GM12878 (cell line): ENCODE measurements around the gene RAB3B. TPM values are rescaled to one million over a fixed set of nuclear protein-coding genes. Genes with fewer than 3 reads are reported as not detected.

Experiments used
- BMI1 ChIP-seq: fragments of 450-650 bp; IDR thresholded peaks from 2 replicates; pipeline ENCODE4 v1.6.1; 2016; ENCODE audit warnings: mild to moderate bottlenecking, moderate library complexity, borderline replicate concordance
- CTCF ChIP-seq, 3 experiments: IDR thresholded peaks in 2 of 3; conservative IDR thresholded peaks in 1 of 3; 2 replicates each; pipeline ENCODE4 v1.5.1; 2011; ENCODE audit warnings: low read depth in 3 of 3, low read length in 3 of 3, mild to moderate bottlenecking in 3 of 3, control low read depth in 2 of 3, moderate library complexity in 2 of 3, inconsistent platforms in 1 of 3, mixed read lengths in 1 of 3; ENCODE audit not compliant: control insufficient read depth in 2 of 3, insufficient read depth in 1 of 3; ENCODE audit errors: extremely low read depth in 1 of 3
- E2F4 ChIP-seq: IDR thresholded peaks from 2 replicates; pipeline ENCODE4 v1.6.1; 2012; ENCODE audit warnings: low read depth, low read length, improper control_type of control experiment
- EP300 ChIP-seq, 2 experiments: fragments of 150-350 bp in 1 of 2; IDR thresholded peaks; 2 replicates each; pipeline ENCODE4 v1.6.1; 2011 to 2012; ENCODE audit warnings: low read depth in 2 of 2, low read length in 2 of 2, borderline replicate concordance in 1 of 2, improper control_type of control experiment in 1 of 2, inconsistent platforms in 1 of 2; ENCODE audit not compliant: control insufficient read depth in 1 of 2
- GATAD2B ChIP-seq: fragments of 450-650 bp; conservative IDR thresholded peaks from 2 replicates; pipeline ENCODE4 v1.6.1; 2017; ENCODE audit warnings: low read depth, mild to moderate bottlenecking, moderate library complexity
- KDM1A ChIP-seq: fragments of 200-600 bp; sonication (generic); IDR thresholded peaks from 2 replicates; pipeline ENCODE4 v1.6.1; 2016; ENCODE audit warnings: borderline replicate concordance
- MAX ChIP-seq: IDR thresholded peaks from 2 replicates; pipeline ENCODE4 v1.6.1; 2012; ENCODE audit warnings: low read depth, low read length, improper control_type of control experiment
- MLLT1 ChIP-seq: fragments of 450-650 bp; IDR thresholded peaks from 2 replicates; pipeline ENCODE4 v1.6.1; 2016; ENCODE audit warnings: mild to moderate bottlenecking
- MTA2 ChIP-seq: fragments of 450-650 bp; IDR thresholded peaks from 2 replicates; pipeline ENCODE4 v1.6.1; 2016; ENCODE audit warnings: low read depth, mild to moderate bottlenecking, moderate library complexity
- NBN ChIP-seq: fragments of 450-650 bp; IDR thresholded peaks from 2 replicates; pipeline ENCODE4 v1.6.1; 2016
- REST ChIP-seq: IDR thresholded peaks from 2 replicates; pipeline ENCODE4 v1.6.1; 2012; ENCODE audit warnings: mild to moderate bottlenecking, low read depth, low read length
- SIN3A ChIP-seq: IDR thresholded peaks from 2 replicates; pipeline ENCODE4 v1.6.1; 2012; ENCODE audit warnings: low read depth, low read length, improper control_type of control experiment
- SP1 ChIP-seq: IDR thresholded peaks from one replicate; pipeline ENCODE4 v1.6.1; 2011; ENCODE audit warnings: low read depth, low read length
- TCF12 ChIP-seq: IDR thresholded peaks from 2 replicates; pipeline ENCODE4 v1.6.1; 2011; ENCODE audit warnings: low read depth, mild to moderate bottlenecking, low read length
- USF1 ChIP-seq: IDR thresholded peaks from 2 replicates; pipeline ENCODE4 v1.6.1; 2011; ENCODE audit warnings: borderline replicate concordance, low read depth, mild to moderate bottlenecking, moderate library complexity, mixed read lengths, low read length; ENCODE audit not compliant: insufficient read depth; ENCODE audit errors: extremely low read length
- YBX1 ChIP-seq: fragments of 450-650 bp; IDR thresholded peaks from 2 replicates; pipeline ENCODE4 v1.6.1; 2016; ENCODE audit warnings: antibody characterized with exemption
- YY1 ChIP-seq: IDR thresholded peaks from 2 replicates; pipeline ENCODE4 v1.6.1; 2011; ENCODE audit warnings: low read depth, mild to moderate bottlenecking, low read length
- ZNF207 ChIP-seq: fragments of 450-650 bp; IDR thresholded peaks from 2 replicates; pipeline ENCODE4 v1.6.1; 2014; ENCODE audit warnings: antibody characterized with exemption, mild to moderate bottlenecking, borderline replicate concordance
- polyA plus RNA-seq, 11 experiments: library from polyadenylated mRNA; depleted of rRNA in 4 of 11; unstranded in 6 of 11; stranded (reverse) in 5 of 11; fragments of >200 nt; fragmentation: Nextera tagmentation in 4 of 11; fragmentation: Illumina TruSeq in 1 of 11; extraction: Ambion mirVana in 4 of 11; extraction: Trizol in 1 of 11; gene quantifications; 1 replicate in 1 of 11; 2 replicates in 10 of 11; pipeline versions ENCODE4 v1.2.1 to v1.2.3, GENCODE V29; 2011 to 2016; ENCODE audit warnings: inconsistent platforms in 2 of 11, missing spikeins in 2 of 11, low read depth in 1 of 11
- total RNA-seq, 4 experiments: library from RNA; depleted of rRNA in 3 of 4; stranded (reverse); fragments of >200 nt in 3 of 4; fragmentation: Illumina TruSeq in 1 of 4; extraction: Trizol in 1 of 4; gene quantifications; 2 replicates each; pipeline versions ENCODE4 v1.2.1 to v1.2.3, GENCODE V29; 2013 to 2021

RAB3B gene
- total and polyA plus RNA-seq, 10 of the 15 experiments (the other 5 are each of a cell fraction or from before 2014, with no cell fraction given), result 0.05 to 0.32 (median 0.24) TPM

- TF ChIP-seq CTCF (IDR thresholded peaks at IDR 0.05 in 2 of 3, conservative IDR thresholded peaks at IDR 0.05 in 1 of 3; ENCODE audit: control insufficient read depth in 2 of 3, extremely low read depth in 1 of 3, insufficient read depth in 1 of 3, low read depth in 3 of 3, low read length in 3 of 3) (no peak), SP1 (peak; percentile 81), YY1 (peak; percentile 63; the same call in 1 of the 2 replicates), MLLT1 (no peak; the same call in 1 of the 2 replicates), USF1 (peak; percentile 83), MTA2 (0 out of 2 replicates have a peak, but pooled peaks have one; percentile 55), REST (peak; percentile 59), BMI1 (no peak), YBX1 (no peak), EP300 (IDR thresholded peaks at IDR 0.05; ENCODE audit: borderline replicate concordance in 1 of 2, control insufficient read depth in 1 of 2, low read depth in 2 of 2, low read length in 2 of 2) (peak in 1 of 2 experiments; percentile 68; a peak in 2 of 4 replicates), MAX (peak; percentile 73), TCF12 (0 out of 2 replicates have a peak, but pooled peaks have one; percentile 39), GATAD2B (no peak), NBN (peak; percentile 83), KDM1A (no peak), SIN3A (peak; percentile 42; the same call in 1 of the 2 replicates), E2F4 (0 out of 2 replicates have a peak, but pooled peaks have one; percentile 20), ZNF207 (peak; percentile 82; the same call in 1 of the 2 replicates)
Measured at GRCh38 chr1:51878616-51879336, 111.7 kb downstream of the RAB3B start, which contains the start of gene NRDC (continued).
